Osteocyte (in vitro differentiated cells): Measurements from ENCODE around the gene SRRM1. TPM values are rescaled to one million over a fixed set of nuclear protein-coding genes. Genes with fewer than 3 reads are reported as not detected.
"Not testable (repeated sequence)": the region's sequence is repeated elsewhere in the genome, so short reads cannot be mapped to it uniquely, and the experiment has no call there.

ENCODE experiments used
- DNase-seq: peaks from one replicate; pipeline ENCODE4 v3.0.0; 2021; ENCODE audit warnings: mixed read lengths; ENCODE audit not compliant: unreplicated experiment; ENCODE audit errors: extremely low spot score
- H3K27ac Mint-ChIP-seq: one replicate; pipeline ENCODE4 v1.8.0; 2021; ENCODE audit warnings: mild to moderate bottlenecking, mixed read lengths; ENCODE audit not compliant: unreplicated experiment
- H3K27me3 Mint-ChIP-seq: one replicate; pipeline ENCODE4 v1.8.0; 2021; ENCODE audit warnings: mixed read lengths; ENCODE audit not compliant: unreplicated experiment
- H3K36me3 Mint-ChIP-seq: one replicate; pipeline ENCODE4 v1.8.0; 2021; ENCODE audit warnings: mixed read lengths; ENCODE audit not compliant: unreplicated experiment
- H3K4me1 Mint-ChIP-seq: one replicate; pipeline ENCODE4 v1.8.0; 2021; ENCODE audit warnings: mixed read lengths; ENCODE audit not compliant: unreplicated experiment
- H3K4me3 Mint-ChIP-seq: one replicate; pipeline ENCODE4 v1.8.0; 2021; ENCODE audit warnings: mild to moderate bottlenecking, moderate library complexity, mixed read lengths; ENCODE audit not compliant: unreplicated experiment
- H3K9me3 Mint-ChIP-seq: one replicate; pipeline ENCODE4 v1.8.0; 2021; ENCODE audit warnings: mixed read lengths; ENCODE audit not compliant: unreplicated experiment
- CTCF ChIP-seq: fragments of 200-600 bp; sonication (generic); IDR thresholded peaks from 2 replicates; pipeline ENCODE4 v1.5.0; 2021; ENCODE audit warnings: antibody characterized with exemption, mild to moderate bottlenecking, moderate library complexity
- total RNA-seq: library from RNA; stranded (reverse); gene quantifications from 2 replicates; pipeline ENCODE4 v1.2.1, GENCODE V29; 2021

The SRRM1 gene
- total RNA-seq, 1 donor from 2014 or later: 110 TPM

DNA sequence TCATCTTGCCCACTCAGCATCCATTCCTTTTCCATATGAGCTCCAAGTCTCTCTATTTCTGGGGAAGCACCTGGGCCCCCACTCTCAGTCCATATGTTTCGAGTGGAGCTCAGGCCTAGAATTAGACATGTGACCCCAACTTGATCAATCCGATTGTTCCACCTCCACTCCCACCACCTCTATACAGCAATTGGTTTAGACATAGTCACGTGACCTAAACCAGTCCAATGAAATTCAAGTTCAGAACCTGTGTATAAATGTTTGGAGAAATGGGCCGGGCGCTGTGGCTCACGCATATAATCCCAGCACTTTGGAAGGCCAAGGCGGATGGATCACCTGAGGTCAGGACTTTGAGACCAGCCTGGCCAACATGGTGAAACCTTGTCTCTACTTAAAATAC is 72.6 kb downstream of the SRRM1 start:
- no peaks in the 10 kb centered on the region for H3K27me3 Mint-ChIP-seq
- DNase-seq: no peak
- no peak overlapping the region for H3K27ac Mint-ChIP-seq
- H3K4me1 Mint-ChIP-seq: peaks cover 24% of the 10 kb centered on the region
- no peaks in the 10 kb centered on the region for H3K36me3 Mint-ChIP-seq
- no peak for TF ChIP-seq CTCF
- no peaks in the 10 kb centered on the region for H3K9me3 Mint-ChIP-seq
- H3K4me3 Mint-ChIP-seq: no peak overlapping the region

GRCh38 chr1:24717887-24718650 is 75.0 kb downstream of the SRRM1 start:
- Mint-ChIP-seq H3K36me3 (no peaks in the 10 kb centered on the region), H3K27ac (no peak overlapping the region), H3K27me3 (no peaks in the 10 kb centered on the region)

GRCh38 chr1:24720152-24720551 is 77.0 kb downstream of the SRRM1 start:
- no peaks in the 10 kb centered on the region for H3K36me3 Mint-ChIP-seq
- TF ChIP-seq CTCF: no peak
- no peaks in the 10 kb centered on the region for H3K27me3 Mint-ChIP-seq
- no peak overlapping the region for H3K4me3 Mint-ChIP-seq
- no peak for DNase-seq
- H3K27ac Mint-ChIP-seq: peak overlapping the region; percentile 50
- peaks cover 40% of the 10 kb centered on the region for H3K4me1 Mint-ChIP-seq
- no peaks in the 10 kb centered on the region for H3K9me3 Mint-ChIP-seq

More at GRCh38 chr1:24717887-24718650, 75.0 kb downstream of the SRRM1 start:
- DNase-seq: no peak
- Mint-ChIP-seq H3K4me3 (no peak overlapping the region), H3K9me3 (no peaks in the 10 kb centered on the region), H3K4me1 (peaks cover 32% of the 10 kb centered on the region)
- TF ChIP-seq CTCF: no peak

DNA sequence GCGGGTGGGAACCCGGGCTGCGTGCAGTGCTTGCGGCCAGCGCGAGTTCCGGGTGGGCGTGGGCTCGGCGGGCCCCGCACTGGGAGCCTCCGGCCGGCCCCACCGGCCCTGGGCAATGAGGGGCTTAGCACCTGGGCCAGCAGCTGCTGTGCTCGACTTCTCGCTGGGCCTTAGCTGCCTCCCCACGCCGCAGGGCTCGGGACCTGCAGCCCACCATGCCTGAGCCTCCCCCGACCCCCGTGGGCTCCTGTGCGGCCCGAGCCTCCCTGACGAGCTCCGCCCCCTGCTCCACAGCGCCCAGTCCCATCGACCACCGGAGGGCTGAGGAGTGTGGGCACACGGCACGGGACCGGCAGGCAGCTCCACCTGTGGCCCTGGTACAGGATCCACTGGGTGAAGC is 78.4 kb downstream of the SRRM1 start:
- H3K4me1 Mint-ChIP-seq: peaks cover 53% of the 10 kb centered on the region
- H3K27ac Mint-ChIP-seq: no peak overlapping the region

GRCh38 chr1:24722073-24723035 is 79.3 kb downstream of the SRRM1 start:
- peaks cover 61% of the 10 kb centered on the region for H3K4me1 Mint-ChIP-seq
- not testable (repeated sequence) for H3K9me3 Mint-ChIP-seq, H3K27me3 Mint-ChIP-seq, H3K4me3 Mint-ChIP-seq, DNase-seq, H3K36me3 Mint-ChIP-seq
- H3K27ac Mint-ChIP-seq: peak overlapping the region; percentile 62

More for the DNA sequence above, 78.4 kb downstream of the SRRM1 start:
- Mint-ChIP-seq H3K36me3 (no peaks in the 10 kb centered on the region), H3K4me3 (no peak overlapping the region), H3K27me3 (no peaks in the 10 kb centered on the region), H3K9me3 (no peaks in the 10 kb centered on the region)
- no peak for TF ChIP-seq CTCF
- DNase-seq: no peak

Other genes starting within 250 kb of the SRRM1 start
- gene STPG1, start 229.5 kb upstream of the SRRM1 start, total RNA-seq: 5.3 and 5.4 TPM in 2 replicates
- gene NIPAL3, start 227.5 kb upstream of the SRRM1 start, total RNA-seq: 25.8 and 28.4 TPM in 2 replicates
- gene RCAN3, start 140.5 kb upstream of the SRRM1 start, total RNA-seq: 9.8 and 10.3 TPM in 2 replicates
- gene NCMAP, start 87.2 kb upstream of the SRRM1 start, total RNA-seq: not detected in 2 replicates
- gene CLIC4, start 102.1 kb downstream of the SRRM1 start, total RNA-seq: 369 and 370 TPM in 2 replicates